Panc1 (cell line): ENCODE data around the gene TEPSIN. TPM values are rescaled to one million over a fixed set of nuclear protein-coding genes. Genes with fewer than 3 reads are reported as not detected.

Source experiments
- ATAC-seq: fragments of 200-7000 bp; cut with Tn5 transposase; 2 replicates; pipeline ENCODE4 v1.9.1; 2020; ENCODE audit warnings: mild to moderate bottlenecking, moderate library complexity
- BruUV-seq: library from RNA; stranded (reverse); fragments of 400-500 nt; replicated peaks from 2 replicates; lab custom pipeline; 2021; lab: Mats Ljungman, UMichigan
- CTCF ChIA-PET: fragments of 300-600 bp; sonication (Branson Sonifier 250); formaldehyde crosslinking; loops from one replicate; lab custom pipeline; 2022; ENCODE audit warnings: antibody characterized with exemption; lab: Charles Lee
- POLR2A ChIA-PET: fragments of 300-600 bp; sonication (Branson Sonifier 250); formaldehyde crosslinking; loops from one replicate; lab custom pipeline; 2022; ENCODE audit warnings: antibody characterized with exemption; lab: Charles Lee
- DNase-seq: peaks from one replicate; pipeline ENCODE4 v3.0.0-alpha.2; 2010; ENCODE audit warnings: low read depth, low spot score
- H3K27ac ChIP-seq: 2 replicates; pipeline ENCODE4 v1.5.1; 2011; ENCODE audit warnings: mild to moderate bottlenecking, low read length, inconsistent platforms
- H3K27me3 ChIP-seq: fragments of 200-500 bp; sonication (Bioruptor generic); 2 replicates; pipeline ENCODE4 v1.6.0; 2014; ENCODE audit warnings: low read length, inconsistent platforms; ENCODE audit not compliant: control insufficient read depth, insufficient read depth
- H3K36me3 ChIP-seq: fragments of 200-500 bp; sonication (Bioruptor generic); 2 replicates; pipeline ENCODE4 v1.5.1; 2014; ENCODE audit warnings: inconsistent platforms, mild to moderate bottlenecking, low read length, moderate library complexity; ENCODE audit not compliant: control insufficient read depth, insufficient read depth
- H3K4me1 ChIP-seq: 2 replicates; pipeline ENCODE4 v1.5.1; 2011; ENCODE audit warnings: inconsistent platforms, mild to moderate bottlenecking, low read length, moderate library complexity; ENCODE audit not compliant: control insufficient read depth, insufficient read depth
- H3K4me3 ChIP-seq, 2 experiments: 2 replicates each; pipeline ENCODE4 v1.5.1; 2011 to 2012; ENCODE audit warnings: low read depth in 2 of 2, low read length in 2 of 2, mild to moderate bottlenecking in 2 of 2, inconsistent platforms in 1 of 2, moderate library complexity in 1 of 2
- H3K9me3 ChIP-seq: fragments of 200-500 bp; sonication (Bioruptor generic); 2 replicates; pipeline ENCODE4 v1.5.1; 2014; ENCODE audit warnings: low read depth, mild to moderate bottlenecking, inconsistent platforms, low read length, moderate library complexity; ENCODE audit not compliant: control insufficient read depth, insufficient read depth
- CTCF ChIP-seq: fragments of 450-650 bp; IDR thresholded peaks from 2 replicates; pipeline ENCODE4 v1.5.1; 2017; ENCODE audit warnings: mild to moderate bottlenecking
- POLR2AphosphoS5 ChIP-seq: IDR thresholded peaks from 2 replicates; pipeline ENCODE4 v1.6.1; 2012; ENCODE audit warnings: mild to moderate bottlenecking, low read depth, low read length, moderate library complexity
- REST ChIP-seq, 2 experiments: IDR thresholded peaks; 2 replicates each; pipeline ENCODE4 v1.6.1; 2011 to 2012; ENCODE audit warnings: low read depth in 2 of 2, control low read depth in 1 of 2, low read length in 1 of 2, mild to moderate bottlenecking in 1 of 2, moderate library complexity in 1 of 2; ENCODE audit not compliant: insufficient read depth in 1 of 2
- SIN3A ChIP-seq: IDR thresholded peaks from 2 replicates; pipeline ENCODE4 v1.6.1; 2012; ENCODE audit warnings: low read depth, mild to moderate bottlenecking, low read length, moderate library complexity, borderline replicate concordance; ENCODE audit not compliant: insufficient read depth
- TCF7L2 ChIP-seq: IDR thresholded peaks from 2 replicates; pipeline ENCODE4 v1.6.1; 2011; ENCODE audit warnings: mild to moderate bottlenecking, low read depth, low read length, inconsistent platforms
- in situ Hi-C: cut with HindIII; loops from 2 replicates; pipeline ENCODE4 v1.10.0; 2016; ENCODE audit warnings: low sequenced_read_pairs, low pct_unique_long_range_greater_than_20kb
- intact Hi-C: fragments of 100-400 bp; cut with micrococcal nuclease; formaldehyde crosslinking; loops from one replicate; pipeline ENCODE4 v1.10.0; 2022; ENCODE audit not compliant: unreplicated experiment
- total RNA-seq: library from RNA; stranded (reverse); gene quantifications from one replicate; pipeline ENCODE4 v1.2.1, GENCODE V29; 2021; ENCODE audit not compliant: unreplicated experiment

Gene TEPSIN
- total RNA-seq, 1 experiment from 2014 or later: 44.9 TPM

- ATAC-seq (no peak), DNase-seq (no peak)
- in situ Hi-C loops: no loop called here
- no TSS peak for BruUV-seq
- no peaks in the 10 kb centered on the region for H3K27me3 ChIP-seq
- no peaks in the 10 kb centered on the region for H3K9me3 ChIP-seq
- TF ChIP-seq REST (IDR thresholded peaks at IDR 0.05; ENCODE audit: insufficient read depth in 1 of 2, low read depth in 2 of 2, low read length in 1 of 2) (no peak), SIN3A (no peak), POLR2AphosphoS5 (no peak), TCF7L2 (no peak), CTCF (no peak)
- H3K36me3 ChIP-seq: no peaks in the 10 kb centered on the region
- no peak overlapping the region for H3K27ac ChIP-seq
- H3K4me1 ChIP-seq: no peaks in the 10 kb centered on the region
- intact Hi-C loops: no loop called here
- ChIA-PET CTCF (no interaction called here), POLR2A (no interaction called here)
- H3K4me3 ChIP-seq: no peak overlapping the region
Observed at GRCh38 chr17:81190591-81190990, 48.3 kb downstream of the TEPSIN start.

GRCh38 chr17:81189670-81190530, 49.0 kb downstream of the TEPSIN start:
- peak; percentile 74 for ATAC-seq
- ChIA-PET POLR2A (interaction anchor here (0.7 kb wide), 1 partner anchor 42 kb away, joined by 4 read pairs; no protein-coding TSS in a partner anchor), CTCF (no interaction called here)
- H3K36me3 ChIP-seq: no peaks in the 10 kb centered on the region
- H3K9me3 ChIP-seq: no peaks in the 10 kb centered on the region
- no peaks in the 10 kb centered on the region for H3K27me3 ChIP-seq
- in situ Hi-C loops (no loop called here), intact Hi-C loops (no loop called here)
- no TSS peak for BruUV-seq
- H3K27ac ChIP-seq: no peak overlapping the region
- no peaks in the 10 kb centered on the region for H3K4me1 ChIP-seq
- TF ChIP-seq REST (IDR thresholded peaks at IDR 0.05; ENCODE audit: insufficient read depth in 1 of 2, low read depth in 2 of 2, low read length in 1 of 2) (peak in 1 of 2 experiments; percentile 32; a peak in 1 of 4 replicates), CTCF (no peak)
- no peak for DNase-seq
- no peak overlapping the region for H3K4me3 ChIP-seq
